CD4-positive, alpha-beta T cell treated with Interleukin-12 subunit alpha and Interleukin-12 subunit beta, for 1 hour (primary cell): ENCODE results near the gene DLX3.

Experiments used
- DNase-seq: peaks from one replicate; pipeline ENCODE4 v3.0.0-alpha.2; 2020

The DLX3 gene

GRCh38 chr17:49992191-49992932 lies 2.7 kb downstream of the DLX3 start:
- DNase-seq: no peak

GRCh38 chr17:49991409-49991808 lies 3.6 kb downstream of the DLX3 start:
- DNase-seq: no peak

GRCh38 chr17:49990921-49991320 lies 4.1 kb downstream of the DLX3 start:
- no peak for DNase-seq

- DNase-seq: no peak
Observed at GRCh38 chr17:49990331-49990730, 4.7 kb downstream of the DLX3 start.

- no peak for DNase-seq
Observed at GRCh38 chr17:49989518-49989880, 5.5 kb downstream of the DLX3 start.

GRCh38 chr17:49987681-49988441 lies 7.2 kb downstream of the DLX3 start:
- no peak for DNase-seq

GRCh38 chr17:49987290-49987585 lies 7.8 kb downstream of the DLX3 start:
- DNase-seq: no peak

GRCh38 chr17:49986396-49987289 lies 8.4 kb downstream of the DLX3 start:
- no peak for DNase-seq

GRCh38 chr17:49985310-49985990 lies 9.6 kb downstream of the DLX3 start:
- DNase-seq: no peak

GRCh38 chr17:49984776-49985175 lies 10.2 kb downstream of the DLX3 start:
- DNase-seq: no peak

GRCh38 chr17:49984283-49984682 lies 10.7 kb downstream of the DLX3 start:
- DNase-seq: no peak

GRCh38 chr17:49980703-49981197 lies 14.3 kb downstream of the DLX3 start:
- DNase-seq: no peak

- DNase-seq: no peak
Observed at GRCh38 chr17:49979748-49980479, 15.1 kb downstream of the DLX3 start.

GRCh38 chr17:49978501-49978900 lies 16.5 kb downstream of the DLX3 start:
- DNase-seq: no peak

GRCh38 chr17:49977463-49978389 lies 17.3 kb downstream of the DLX3 start:
- no peak for DNase-seq

- DNase-seq: no peak
Observed at GRCh38 chr17:49976828-49977202, 18.2 kb downstream of the DLX3 start.

- DNase-seq: no peak
Observed at GRCh38 chr17:49976163-49976827, 18.7 kb downstream of the DLX3 start.

GRCh38 chr17:49975531-49975930 lies 19.5 kb downstream of the DLX3 start:
- DNase-seq: no peak

GRCh38 chr17:49973271-49973615 lies 21.8 kb downstream of the DLX3 start:
- DNase-seq: no peak

GRCh38 chr17:49972486-49973270 lies 22.3 kb downstream of the DLX3 start:
- DNase-seq: no peak
